GM18505 (cell line): ENCODE measurements around the gene SEC23IP.
A peak's percentile ranks its signal among the peaks of the same experiment; 100 is the strongest.
"Not testable (repeated sequence)": the region's sequence is repeated elsewhere in the genome, so short reads cannot be mapped to it uniquely, and the experiment has no call there.

Experiments used
- ATAC-seq: cut with Tn5 transposase; IDR thresholded peaks from one replicate; pipeline ENCODE4 v1.9.1; 2021; ENCODE audit not compliant: unreplicated experiment
- POLR2A ChIP-seq: IDR thresholded peaks from 4 replicates; pipeline ENCODE4 v1.6.1; 2011; ENCODE audit warnings: borderline replicate concordance; ENCODE audit not compliant: insufficient read depth, insufficient read length; ENCODE audit errors: extremely low read depth

The SEC23IP gene

DNA sequence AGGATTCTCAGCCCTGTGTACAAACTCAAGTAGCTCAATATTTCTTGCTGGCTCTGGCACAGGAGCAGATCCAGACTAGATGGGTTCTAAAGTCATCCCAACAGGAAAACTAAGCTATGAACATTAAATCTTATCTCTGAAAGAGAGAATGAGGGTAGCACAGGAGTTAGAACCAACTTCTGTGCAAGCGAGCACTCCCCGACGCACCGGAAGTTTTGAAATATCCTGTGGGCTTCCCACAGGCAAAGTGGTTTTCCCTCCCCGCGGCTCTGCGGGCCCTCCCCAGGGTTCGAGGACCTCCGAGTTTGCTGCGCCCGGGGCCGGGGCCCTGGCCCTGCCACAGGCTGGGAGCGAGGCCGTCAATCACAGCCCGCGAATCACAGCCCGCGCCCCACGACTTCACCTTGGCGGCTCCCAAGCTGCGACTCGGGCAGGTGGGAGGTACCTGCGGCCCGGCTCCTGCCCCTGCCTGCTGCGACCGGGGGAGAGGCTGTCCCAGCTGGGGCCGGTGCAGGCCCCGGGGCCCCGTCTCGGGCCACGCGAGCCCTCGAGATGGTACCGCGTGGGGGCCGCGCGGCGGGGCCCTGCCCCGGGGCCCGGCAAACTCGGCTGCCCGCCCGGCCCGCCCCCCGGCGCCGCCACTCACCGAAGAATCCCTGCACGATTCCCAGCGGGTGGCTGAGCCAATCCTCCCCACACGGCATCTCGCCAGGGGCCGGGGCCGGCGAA, 20.5 kb upstream of the SEC23IP start:
- peak; percentile 50 for ATAC-seq

DNA sequence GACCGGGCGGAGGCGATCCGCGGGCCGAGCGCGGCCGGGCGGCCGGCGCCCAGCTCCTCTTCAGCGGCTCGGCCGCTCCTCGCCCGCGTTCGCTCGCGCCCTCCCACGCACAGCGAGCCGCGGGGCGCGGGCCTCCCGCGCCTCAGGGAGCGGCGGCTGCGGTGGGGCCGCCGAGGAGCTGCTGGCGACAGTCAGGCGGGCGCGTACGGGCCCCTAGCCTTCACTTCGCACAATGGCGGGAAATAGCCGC, 20.0 kb upstream of the SEC23IP start, which contains the start of gene MCMBP:
Gene MCMBP, minus strand, starts transcription at position 234 of the 250 bp plus-strand sequence. CDS start 259 bp downstream, outside the sequence.
- ATAC-seq, result peak; percentile 29
- peak; percentile 70 for TF ChIP-seq POLR2A

More for the DNA sequence above, 20.5 kb upstream of the SEC23IP start:
- TF ChIP-seq POLR2A, result no peak

DNA sequence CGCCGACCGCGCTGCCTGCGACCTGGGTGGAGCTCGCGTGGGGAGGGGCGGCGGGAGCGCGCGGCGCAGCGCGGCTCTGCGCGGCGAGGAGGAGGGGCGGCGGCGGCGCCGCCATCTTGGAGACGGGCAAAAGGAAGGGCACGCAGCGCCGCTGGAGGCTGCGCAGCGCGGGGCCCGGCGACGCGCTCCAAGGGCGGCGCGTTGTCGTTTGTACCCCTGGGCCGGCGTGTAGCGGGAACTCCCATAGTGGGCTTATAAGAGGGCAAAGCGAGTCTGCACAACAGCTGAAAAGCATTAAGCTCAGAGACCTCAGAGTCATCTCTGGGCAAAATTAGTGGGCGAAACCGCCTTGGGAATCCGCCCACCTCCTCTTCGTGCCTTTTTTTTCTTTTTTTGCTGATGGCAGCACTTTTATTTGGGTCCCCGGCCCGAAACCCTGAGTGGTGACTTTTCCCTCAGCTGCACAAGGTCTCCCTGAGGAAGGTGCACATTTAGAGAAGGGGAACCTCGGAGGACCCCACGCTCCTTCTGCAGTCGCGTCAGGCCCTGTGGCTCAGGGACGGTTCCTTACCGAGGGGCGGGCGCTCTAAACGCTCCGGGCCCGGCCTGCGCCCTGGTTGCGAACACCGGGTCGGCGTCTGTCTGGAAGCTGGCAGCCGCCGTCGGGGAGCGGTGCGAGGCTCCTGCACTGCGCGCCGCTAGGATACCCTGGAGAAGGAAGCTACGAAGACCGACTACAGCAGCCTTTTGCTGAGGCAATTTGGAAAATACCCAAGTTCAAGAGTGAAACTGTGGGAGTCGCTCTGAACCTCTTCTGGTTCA, 19.5 kb upstream of the SEC23IP start:
- TF ChIP-seq POLR2A, result peak; percentile 75
- ATAC-seq, result peak; percentile 90

DNA sequence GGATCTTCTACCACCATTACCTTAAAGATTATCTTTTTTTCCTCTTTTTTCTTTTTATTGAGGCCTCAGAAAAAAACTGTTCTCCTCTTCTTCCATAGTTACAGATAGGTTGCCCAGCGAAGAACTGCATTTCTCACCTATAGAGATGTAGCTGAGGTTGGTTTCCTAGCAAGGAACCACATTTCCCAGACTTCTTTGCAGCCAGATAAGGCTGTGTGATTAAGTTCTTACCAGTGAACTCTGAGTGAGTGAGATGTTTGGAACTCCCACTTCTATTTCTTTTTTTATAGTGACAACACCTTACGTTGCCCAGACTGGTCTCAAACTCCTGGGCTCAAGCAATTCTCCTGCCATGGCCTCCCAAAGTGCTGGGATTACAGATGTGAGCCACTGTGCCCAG, 14.0 kb upstream of the SEC23IP start:
- no peak for TF ChIP-seq POLR2A
- ATAC-seq, result no peak

DNA sequence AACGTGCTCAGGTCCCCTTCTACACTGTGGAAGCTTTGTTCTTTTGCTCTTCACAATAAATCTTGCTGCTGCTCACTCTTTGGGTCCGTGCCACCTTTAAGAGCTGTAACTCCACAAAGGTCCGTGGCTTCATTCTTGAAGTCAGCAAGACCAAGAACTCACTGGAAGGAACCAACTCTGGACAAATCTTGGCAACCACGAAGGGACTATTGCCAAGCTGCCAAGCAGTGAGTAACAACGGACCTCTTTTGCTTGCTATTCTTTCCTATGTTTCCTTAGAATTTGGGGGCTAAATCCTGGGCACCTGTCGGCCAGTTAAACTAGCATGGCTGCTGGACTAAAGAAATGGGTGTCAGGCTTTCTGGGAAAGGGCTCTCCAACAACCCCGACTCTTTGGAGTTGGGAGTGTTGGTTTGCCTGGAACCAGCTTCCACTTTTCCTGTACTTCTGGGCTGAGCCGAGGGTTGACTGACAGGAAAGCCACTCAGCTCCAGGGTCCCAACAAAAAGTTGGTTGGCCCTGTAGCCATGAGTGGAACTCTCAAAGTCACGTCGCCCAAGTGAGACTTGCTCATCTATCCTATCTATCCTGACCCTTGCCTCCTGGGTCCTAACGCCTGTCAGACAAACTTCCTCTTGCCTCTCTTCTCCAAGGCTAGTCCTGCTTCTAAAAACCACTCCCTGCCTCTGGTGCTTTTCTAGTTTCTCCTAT, 8.5 kb upstream of the SEC23IP start:
- not testable (repeated sequence) for ATAC-seq

DNA sequence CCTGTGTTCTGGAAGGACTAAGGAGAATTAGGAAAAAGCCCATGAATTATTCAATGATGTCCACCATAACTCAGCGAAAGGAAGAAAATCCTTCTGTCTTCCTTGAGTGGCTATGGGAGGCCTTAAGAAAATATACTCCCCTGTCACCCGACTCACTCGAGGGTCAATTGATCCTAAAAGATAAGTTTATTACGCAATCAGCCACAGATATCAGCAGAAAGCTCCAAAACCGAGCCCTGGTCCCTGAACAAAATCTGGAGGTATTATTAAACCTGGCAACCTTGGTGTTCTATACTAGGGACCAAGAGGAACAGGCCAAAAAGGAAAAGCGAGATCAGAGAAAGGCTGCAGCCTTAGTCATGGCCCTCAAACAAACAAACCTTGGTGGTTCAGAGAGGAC, 6.5 kb upstream of the SEC23IP start:
- ATAC-seq, result not testable (repeated sequence)

DNA sequence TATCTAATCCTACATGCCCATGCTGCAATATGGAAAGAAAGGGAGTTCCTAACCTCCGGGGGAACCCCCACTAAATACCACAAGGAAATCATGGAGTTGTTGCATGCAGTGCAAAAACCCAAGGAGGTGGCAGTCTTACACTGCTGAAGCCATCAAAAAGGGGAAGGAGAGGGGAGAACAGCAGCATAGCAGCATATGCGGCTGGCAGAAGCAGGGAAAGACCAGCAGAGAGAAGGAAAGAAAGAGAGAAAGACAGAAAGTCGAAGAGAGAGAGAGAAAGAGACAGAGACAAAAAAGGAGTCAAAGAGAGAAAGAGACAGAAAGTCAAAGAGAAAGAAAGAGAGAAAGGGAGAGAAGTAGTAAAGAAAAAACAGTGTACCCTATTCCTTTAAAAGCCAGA, 3.8 kb upstream of the SEC23IP start:
- not testable (repeated sequence) for ATAC-seq

DNA sequence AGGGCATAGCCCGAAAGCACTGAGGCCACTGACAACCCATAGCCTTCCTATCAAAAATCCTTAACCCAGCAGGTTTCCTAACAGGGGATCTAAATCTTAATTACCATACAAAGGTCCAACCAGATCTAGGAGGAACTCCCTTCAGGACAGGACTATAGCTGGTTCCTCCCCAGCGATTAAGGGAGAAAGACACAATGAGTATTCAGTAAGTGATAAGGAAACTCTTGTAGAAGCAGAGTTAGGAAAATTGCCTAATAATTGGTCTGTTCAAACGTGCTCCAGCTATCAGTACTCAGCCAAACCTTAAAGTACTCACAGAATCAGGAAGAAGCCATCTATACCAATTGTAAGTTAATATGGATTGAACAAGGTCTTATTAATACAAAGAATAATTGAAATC, 3.3 kb upstream of the SEC23IP start:
- not testable (repeated sequence) for ATAC-seq

DNA sequence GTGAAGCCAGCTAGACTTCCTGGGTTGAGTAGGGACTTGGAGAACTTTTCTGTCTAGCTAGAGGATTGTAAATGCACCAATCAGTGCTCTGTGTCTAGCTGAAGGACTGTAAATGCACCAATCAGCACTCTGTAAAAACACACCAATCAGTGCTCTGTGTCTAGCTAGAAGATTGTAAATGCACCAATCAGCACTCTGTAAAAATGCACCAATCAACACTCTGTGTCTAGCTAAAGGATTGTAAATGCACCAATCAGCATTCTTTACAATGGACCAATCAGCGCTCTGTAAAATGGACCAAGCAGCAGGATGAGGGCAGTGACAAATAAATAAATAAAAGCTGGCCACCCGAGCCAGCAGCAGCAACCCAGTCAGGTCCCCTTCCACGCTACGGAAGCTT, 2.2 kb upstream of the SEC23IP start:
- ATAC-seq, result not testable (repeated sequence)

DNA sequence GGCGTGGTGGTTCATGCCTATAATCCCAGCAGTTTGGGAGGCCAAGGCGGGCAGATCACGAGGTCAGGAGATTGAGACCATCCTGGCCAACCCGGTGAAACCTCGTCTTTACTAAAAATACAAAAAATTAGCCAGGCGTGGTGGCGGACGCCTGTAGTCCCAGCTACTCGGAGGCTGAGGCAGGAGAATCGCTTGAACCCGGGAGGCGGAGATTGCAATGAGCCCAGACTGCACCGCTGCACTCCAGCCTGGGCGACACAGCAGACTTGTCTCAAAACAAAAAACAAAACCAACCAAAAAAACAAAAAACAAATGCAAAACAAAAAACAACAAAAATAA, 712 bp upstream of the SEC23IP start:
- ATAC-seq, result not testable (repeated sequence)

DNA sequence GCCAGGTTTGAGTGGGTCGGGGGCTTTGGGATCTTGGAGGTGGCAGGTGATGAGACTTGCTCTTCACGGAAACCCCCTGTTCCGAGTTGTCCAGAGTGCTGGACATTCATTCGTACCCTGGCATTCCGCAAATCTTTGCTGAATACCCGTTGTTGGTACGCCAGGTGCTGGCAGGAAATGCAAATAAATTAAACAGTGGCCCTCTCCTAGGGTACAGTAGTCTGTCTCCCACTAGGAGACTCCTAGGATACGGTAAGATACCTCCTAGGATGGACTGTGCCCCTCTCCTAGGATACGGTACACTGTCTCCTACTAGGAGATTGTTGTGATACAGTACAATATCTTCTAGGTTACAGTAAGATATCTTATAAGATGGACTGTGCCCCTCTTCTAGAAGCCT, 544 bp downstream of the SEC23IP start:
- ATAC-seq, result no peak
- no peak for TF ChIP-seq POLR2A

DNA sequence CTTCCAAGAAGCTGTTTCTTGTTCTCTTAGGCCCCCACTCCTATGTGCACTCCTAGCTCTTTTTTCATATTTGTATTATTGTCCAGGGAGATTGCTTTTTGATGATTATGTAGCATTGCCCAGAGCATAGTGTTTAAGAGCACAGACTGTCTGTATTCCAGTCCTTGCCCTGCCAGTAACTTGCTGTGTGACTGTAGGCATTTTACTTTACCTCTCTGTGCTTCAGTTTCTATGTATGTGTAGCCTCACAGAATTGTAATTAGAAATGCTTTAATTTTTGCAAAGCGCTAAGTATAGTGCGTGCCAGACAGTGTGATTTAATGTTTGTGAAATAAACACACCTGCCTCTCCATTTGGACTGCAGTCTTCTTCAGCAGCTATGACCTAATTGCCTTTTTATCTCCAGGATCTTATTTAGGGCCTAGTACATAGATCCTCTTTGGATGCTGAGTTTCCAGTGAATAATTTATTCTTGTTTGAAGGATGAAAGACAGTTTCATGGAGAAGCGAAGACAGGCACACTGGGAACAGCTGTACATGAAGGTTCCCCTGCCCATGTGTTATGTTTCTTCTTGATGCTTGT, 1.4 kb downstream of the SEC23IP start:
- TF ChIP-seq POLR2A, result no peak
- ATAC-seq, result no peak

DNA sequence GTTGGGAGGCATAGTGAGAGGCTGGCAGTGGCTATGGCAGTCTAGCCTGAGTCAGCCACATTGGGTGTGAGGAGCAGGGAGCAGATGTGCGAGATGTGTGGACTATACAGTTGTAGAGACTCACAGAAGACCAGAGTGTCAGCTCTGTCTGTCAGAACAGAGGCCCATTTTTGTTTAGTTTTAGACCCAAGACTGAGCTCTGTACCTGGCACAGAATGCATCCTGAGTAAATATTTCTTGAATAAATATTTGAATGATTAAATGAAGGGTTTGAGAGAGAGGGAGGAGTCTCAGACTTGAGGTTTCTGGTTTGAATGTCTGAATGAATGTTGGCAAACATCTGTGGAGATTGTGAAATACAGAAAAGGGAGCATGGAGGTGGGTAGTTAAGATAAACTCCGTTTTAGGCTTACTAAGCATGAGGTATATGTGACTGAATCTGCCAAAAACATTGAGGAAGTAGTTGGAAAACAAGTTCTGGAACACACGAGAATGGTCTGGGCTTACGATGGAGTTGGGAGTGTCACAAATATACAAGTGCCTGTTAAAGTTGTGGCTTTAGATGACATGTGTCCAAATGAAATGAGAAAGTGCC, 3.6 kb downstream of the SEC23IP start:
- TF ChIP-seq POLR2A, result no peak
- no peak for ATAC-seq
